ENCODE data around the gene PNPLA6. TPM values are rescaled to one million over a fixed set of nuclear protein-coding genes. Genes with fewer than 3 reads are reported as not detected.

The PNPLA6 gene
- total and polyA plus RNA-seq, 9 of the 15 experiments (the other 6 are each of a cell fraction or from before 2014, with no cell fraction given), result 0.07 to 30.2 (median 8.3) TPM

DNA sequence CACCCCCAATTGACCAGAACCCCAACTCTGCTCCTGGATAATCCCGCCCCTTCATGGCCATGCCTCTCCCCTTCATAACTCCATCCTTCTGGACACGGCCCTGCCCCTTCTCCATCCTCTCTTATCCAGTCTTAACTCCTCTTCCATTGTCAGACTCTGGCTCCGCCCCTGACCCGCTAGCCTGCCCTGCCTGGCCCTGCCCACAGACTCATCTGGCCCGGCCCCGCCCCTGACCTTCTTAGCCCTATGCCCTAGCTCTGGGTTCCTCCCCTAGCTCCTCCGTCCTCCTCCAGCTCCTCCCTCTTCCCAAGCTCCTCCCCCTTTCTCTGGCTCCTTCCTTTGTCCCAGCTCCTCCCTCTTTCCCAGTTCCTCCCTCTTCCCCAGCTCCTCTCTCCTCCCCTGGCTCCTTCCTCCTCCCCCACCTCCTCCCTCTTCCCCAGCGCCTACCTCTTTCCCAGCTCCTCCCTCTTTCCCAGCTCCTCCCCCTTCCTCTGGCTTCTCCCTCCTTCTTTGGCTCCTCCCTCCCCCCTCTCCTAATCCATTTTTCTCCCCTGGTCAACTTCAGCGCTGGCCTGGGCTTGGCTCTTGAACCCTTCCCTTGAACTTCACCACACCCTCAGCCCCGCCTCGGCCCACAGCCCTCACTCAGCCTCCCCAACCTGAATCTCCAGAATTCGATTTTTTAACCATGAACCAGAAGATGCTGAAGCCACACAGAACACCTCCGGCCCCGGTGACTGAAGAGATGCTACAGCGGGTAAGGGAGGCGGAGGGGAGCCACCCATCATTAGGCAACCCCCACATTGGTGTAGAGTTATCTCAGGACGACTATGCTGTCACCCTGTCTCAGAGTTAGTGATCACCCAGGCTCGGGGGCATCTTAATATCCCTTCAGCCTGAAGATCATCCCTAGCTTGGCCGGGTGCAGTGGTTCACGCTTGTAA is 28.9 kb upstream of the PNPLA6 start (continued):
- TF ChIP-seq GATAD2B (IDR thresholded peaks at IDR 0.05; ENCODE audit: borderline replicate concordance) (no peak), GTF2E2 (tag; IDR thresholded peaks at IDR 0.05) (no peak), ZBTB17 (CRISPR knock-in tag; IDR thresholded peaks at IDR 0.05) (no peak), MAFG (tag; conservative IDR thresholded peaks at IDR 0.05) (no peak), L3MBTL2 (IDR thresholded peaks at IDR 0.05) (no peak), ZKSCAN1 (IDR thresholded peaks at IDR 0.05; ENCODE audit: low read depth, low read length) (no peak), ZNF263 (CRISPR knock-in tag; IDR thresholded peaks at IDR 0.05; ENCODE audit: borderline replicate concordance) (peak; percentile 100), BDP1 (IDR thresholded peaks at IDR 0.05; ENCODE audit: insufficient read depth, insufficient read length) (no peak), KLF13 (tag; IDR thresholded peaks at IDR 0.05; ENCODE audit: borderline replicate concordance, low read depth) (no peak), MYNN (IDR thresholded peaks at IDR 0.05) (no peak), MYNN (CRISPR knock-in tag; IDR thresholded peaks at IDR 0.05) (no peak), NCOA6 (IDR thresholded peaks at IDR 0.05) (no peak), MAFK (IDR thresholded peaks at IDR 0.05; ENCODE audit: low read length) (no peak), XRCC5 (IDR thresholded peaks at IDR 0.05; ENCODE audit: low read depth, low read length) (0 out of 2 replicates have a peak, but pooled peaks have one; percentile 15), ZNF696 (CRISPR knock-in tag; conservative IDR thresholded peaks at IDR 0.05) (no peak), CTBP1 (IDR thresholded peaks at IDR 0.05; ENCODE audit: borderline replicate concordance) (0 out of 2 replicates have a peak, but pooled peaks have one; percentile 38), HMG20B (CRISPR knock-in tag; IDR thresholded peaks at IDR 0.05) (no peak), CBX3 (IDR thresholded peaks at IDR 0.05; ENCODE audit: borderline replicate concordance in 1 of 2, low read length in 2 of 2) (no peak), EGR1 (conservative IDR thresholded peaks at IDR 0.05) (peak; percentile 59), TSC22D4 (tag; IDR thresholded peaks at IDR 0.05) (no peak), SMARCE1 (IDR thresholded peaks at IDR 0.05) (peak; percentile 78), SMAD4 (CRISPR knock-in tag; conservative IDR thresholded peaks at IDR 0.05) (no peak), ZNF217 (CRISPR knock-in tag; IDR thresholded peaks at IDR 0.05) (no peak)
- TF ChIP-seq, protein P1, sequence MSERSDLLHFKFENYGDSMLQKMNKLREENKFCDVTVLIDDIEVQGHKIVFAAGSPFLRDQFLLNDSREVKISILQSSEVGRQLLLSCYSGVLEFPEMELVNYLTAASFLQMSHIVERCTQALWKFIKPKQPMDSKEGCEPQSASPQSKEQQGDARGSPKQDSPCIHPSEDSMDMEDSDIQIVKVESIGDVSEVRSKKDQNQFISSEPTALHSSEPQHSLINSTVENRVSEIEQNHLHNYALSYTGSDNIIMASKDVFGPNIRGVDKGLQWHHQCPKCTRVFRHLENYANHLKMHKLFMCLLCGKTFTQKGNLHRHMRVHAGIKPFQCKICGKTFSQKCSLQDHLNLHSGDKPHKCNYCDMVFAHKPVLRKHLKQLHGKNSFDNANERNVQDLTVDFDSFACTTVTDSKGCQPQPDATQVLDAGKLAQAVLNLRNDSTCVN (CRISPR knock-in tag; IDR thresholded peaks at IDR 0.05), result peak; percentile 98
- TF ChIP-seq, protein P2, sequence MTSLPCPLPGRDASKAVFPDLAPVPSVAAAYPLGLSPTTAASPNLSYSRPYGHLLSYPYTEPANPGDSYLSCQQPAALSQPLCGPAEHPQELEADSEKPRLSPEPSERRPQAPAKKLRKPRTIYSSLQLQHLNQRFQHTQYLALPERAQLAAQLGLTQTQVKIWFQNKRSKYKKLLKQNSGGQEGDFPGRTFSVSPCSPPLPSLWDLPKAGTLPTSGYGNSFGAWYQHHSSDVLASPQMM (CRISPR knock-in tag; IDR thresholded peaks at IDR 0.05), result no peak
- TF ChIP-seq, protein P3, sequence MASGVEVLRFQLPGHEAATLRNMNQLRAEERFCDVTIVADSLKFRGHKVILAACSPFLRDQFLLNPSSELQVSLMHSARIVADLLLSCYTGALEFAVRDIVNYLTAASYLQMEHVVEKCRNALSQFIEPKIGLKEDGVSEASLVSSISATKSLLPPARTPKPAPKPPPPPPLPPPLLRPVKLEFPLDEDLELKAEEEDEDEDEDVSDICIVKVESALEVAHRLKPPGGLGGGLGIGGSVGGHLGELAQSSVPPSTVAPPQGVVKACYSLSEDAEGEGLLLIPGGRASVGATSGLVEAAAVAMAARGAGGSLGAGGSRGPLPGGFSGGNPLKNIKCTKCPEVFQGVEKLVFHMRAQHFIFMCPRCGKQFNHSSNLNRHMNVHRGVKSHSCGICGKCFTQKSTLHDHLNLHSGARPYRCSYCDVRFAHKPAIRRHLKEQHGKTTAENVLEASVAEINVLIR (CRISPR knock-in tag; IDR thresholded peaks at IDR 0.05), result no peak
- TF ChIP-seq, protein P4, sequence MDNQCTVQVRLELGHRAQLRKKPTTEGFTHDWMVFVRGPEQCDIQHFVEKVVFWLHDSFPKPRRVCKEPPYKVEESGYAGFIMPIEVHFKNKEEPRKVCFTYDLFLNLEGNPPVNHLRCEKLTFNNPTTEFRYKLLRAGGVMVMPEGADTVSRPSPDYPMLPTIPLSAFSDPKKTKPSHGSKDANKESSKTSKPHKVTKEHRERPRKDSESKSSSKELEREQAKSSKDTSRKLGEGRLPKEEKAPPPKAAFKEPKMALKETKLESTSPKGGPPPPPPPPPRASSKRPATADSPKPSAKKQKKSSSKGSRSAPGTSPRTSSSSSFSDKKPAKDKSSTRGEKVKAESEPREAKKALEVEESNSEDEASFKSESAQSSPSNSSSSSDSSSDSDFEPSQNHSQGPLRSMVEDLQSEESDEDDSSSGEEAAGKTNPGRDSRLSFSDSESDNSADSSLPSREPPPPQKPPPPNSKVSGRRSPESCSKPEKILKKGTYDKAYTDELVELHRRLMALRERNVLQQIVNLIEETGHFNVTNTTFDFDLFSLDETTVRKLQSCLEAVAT (IDR thresholded peaks at IDR 0.05), result peak; percentile 93 to 95
